Natural killer cell (primary cell): ENCODE results near the gene BBS1. TPM values are rescaled to one million over a fixed set of nuclear protein-coding genes. Genes with fewer than 3 reads are reported as not detected.

Experiments
- ATAC-seq, 3 donors: fragments of 150-1000 bp in 2 of 3; fragments of 200-7000 bp in 1 of 3; cut with Tn5 transposase; 1 replicate in 1 of 3; 2 replicates in 2 of 3; pipeline ENCODE4 v1.10.0; 2021; ENCODE audit warnings: mild to moderate bottlenecking in 2 of 3, moderate library complexity in 2 of 3
- DNase-seq, 2 donors: peaks; one replicate each; pipeline versions ENCODE4 v3.0.0 to v3.0.0-alpha.2; 2013 to 2021; ENCODE audit warnings: mixed read lengths in 1 of 2
- H3K27ac ChIP-seq: one replicate; pipeline ENCODE4 v1.5.1; 2013; ENCODE audit warnings: mild to moderate bottlenecking, low read length
- H3K27me3 ChIP-seq: one replicate; pipeline ENCODE4 v1.6.1; 2013; ENCODE audit warnings: low read length; ENCODE audit not compliant: control insufficient read depth, insufficient read depth
- H3K36me3 ChIP-seq: one replicate; pipeline ENCODE4 v1.6.1; 2013; ENCODE audit warnings: low read length; ENCODE audit not compliant: control insufficient read depth, insufficient read depth
- H3K4me1 ChIP-seq: one replicate; pipeline ENCODE4 v1.6.1; 2013; ENCODE audit warnings: low read length; ENCODE audit not compliant: control insufficient read depth, insufficient read depth
- H3K4me3 ChIP-seq: one replicate; pipeline ENCODE4 v1.5.1; 2013; ENCODE audit warnings: low read length
- H3K9me3 ChIP-seq: one replicate; pipeline ENCODE4 v1.6.1; 2013; ENCODE audit warnings: low read length; ENCODE audit not compliant: control insufficient read depth, insufficient read depth
- H3K27ac Mint-ChIP-seq, 2 donors: one replicate each; pipeline ENCODE4 v1.8.0; 2022; ENCODE audit warnings: mild to moderate bottlenecking in 2 of 2, mixed read lengths in 2 of 2, moderate library complexity in 1 of 2
- H3K27me3 Mint-ChIP-seq, 2 donors: one replicate each; pipeline ENCODE4 v1.8.0; 2022; ENCODE audit warnings: low read depth in 2 of 2, mixed read lengths in 2 of 2
- H3K36me3 Mint-ChIP-seq: one replicate; pipeline ENCODE4 v1.8.0; 2022; ENCODE audit warnings: mixed read lengths
- H3K4me1 Mint-ChIP-seq, 2 donors: one replicate each; pipeline ENCODE4 v1.8.0; 2022; ENCODE audit warnings: mixed read lengths in 2 of 2
- H3K4me3 Mint-ChIP-seq: one replicate; pipeline ENCODE4 v1.8.0; 2022; ENCODE audit warnings: mild to moderate bottlenecking, moderate library complexity, mixed read lengths
- H3K9me3 Mint-ChIP-seq, 2 donors: one replicate each; pipeline ENCODE4 v1.8.0; 2022; ENCODE audit warnings: mixed read lengths in 2 of 2
- CTCF ChIP-seq: fragments of 200-600 bp; IDR thresholded peaks from one replicate; pipeline ENCODE4 v1.8.0; 2022; ENCODE audit warnings: antibody characterized with exemption
- WGBS: methylation state at CpG from one replicate; pipeline ENCODE4 v1.1.7; 2013; ENCODE audit warnings: missing lambda C conversion rate; ENCODE audit not compliant: insufficient coverage; 5-methylcytosine and 5-hydroxymethylcytosine counted together
- intact Hi-C: fragments of 100-400 bp; cut with micrococcal nuclease; formaldehyde crosslinking; loops from one replicate; pipeline ENCODE4 v1.14.2; 2022
- total RNA-seq, 4 donors: library from RNA; stranded (reverse); fragments of 120-200 nt in 1 of 4; gene quantifications; one replicate each; pipeline versions ENCODE4 v1.2.3 to v1.2.4, GENCODE V29; 2013 to 2022

BBS1 gene
- total RNA-seq, 3 donors from 2014 or later (not counting 1 experiment from before 2014, with no cell fraction given), result 12.5 to 22.5 (median 18.1) TPM

GRCh38 chr11:66476841-66477251, 33.6 kb upstream of the BBS1 start:
- Mint-ChIP-seq H3K9me3 (no peaks in the 10 kb centered on the region), H3K4me1 (peaks cover 13 to 37% of the 10 kb centered on the region in 2 donors), H3K27ac (peak overlapping the region in 1 of 2 donors; percentile 72), H3K27me3 (no peaks in the 10 kb centered on the region), H3K36me3 (no peaks in the 10 kb centered on the region), H3K4me3 (no peak overlapping the region)
- intact Hi-C loops, result no loop called here
- TF ChIP-seq CTCF, result no peak
- ATAC-seq, result no peak
- WGBS, result 96% methylated on average over 9 of the region's 9 CpGs
- H3K4me1 ChIP-seq, result peaks cover 21% of the 10 kb centered on the region
- H3K27ac ChIP-seq, result no peak overlapping the region
- H3K27me3 ChIP-seq, result no peaks in the 10 kb centered on the region
- no peak overlapping the region for H3K4me3 ChIP-seq
- H3K9me3 ChIP-seq, result no peaks in the 10 kb centered on the region
- DNase-seq, result no peak
- H3K36me3 ChIP-seq, result no peaks in the 10 kb centered on the region

- H3K4me1 ChIP-seq, result peaks cover 21% of the 10 kb centered on the region
- Mint-ChIP-seq H3K4me1 (peaks cover 13 to 42% of the 10 kb centered on the region in 2 donors), H3K4me3 (peak overlapping the region; percentile 37), H3K36me3 (no peaks in the 10 kb centered on the region), H3K9me3 (no peaks in the 10 kb centered on the region), H3K27me3 (no peaks in the 10 kb centered on the region), H3K27ac (peak overlapping the region; percentile 34 to 72)
- H3K9me3 ChIP-seq, result no peaks in the 10 kb centered on the region
- H3K4me3 ChIP-seq, result no peak overlapping the region
- no peaks in the 10 kb centered on the region for H3K36me3 ChIP-seq
- H3K27ac ChIP-seq, result no peak overlapping the region
- H3K27me3 ChIP-seq, result no peaks in the 10 kb centered on the region
- intact Hi-C loops, result no loop called here
- DNase-seq, result no peak
- WGBS, result 95% methylated on average over 11 of the region's 11 CpGs
- no peak for ATAC-seq
- TF ChIP-seq CTCF, result no peak
Observed at GRCh38 chr11:66477263-66478201, 32.9 kb upstream of the BBS1 start.

- peak overlapping the region; percentile 89 for H3K4me3 ChIP-seq
- peak overlapping the region; percentile 82 for H3K27ac ChIP-seq
- no peaks in the 10 kb centered on the region for H3K9me3 ChIP-seq
- no peaks in the 10 kb centered on the region for H3K27me3 Mint-ChIP-seq
- no peaks in the 10 kb centered on the region for H3K9me3 Mint-ChIP-seq
- intact Hi-C loops, result loop anchor here (1.0 kb wide), 1 partner anchor 71 kb away; no protein-coding TSS in a partner anchor
- no peaks in the 10 kb centered on the region for H3K27me3 ChIP-seq
- DNase-seq, result peak in 1 of 2 donors; percentile 67
- H3K36me3 Mint-ChIP-seq, result no peaks in the 10 kb centered on the region
- peak overlapping the region; percentile 92 for H3K4me3 Mint-ChIP-seq
- peak; percentile 68 for TF ChIP-seq CTCF
- H3K4me1 Mint-ChIP-seq, result peaks cover 13 to 42% of the 10 kb centered on the region in 2 donors
- H3K36me3 ChIP-seq, result peaks cover 5% of the 10 kb centered on the region
- 75% methylated on average over 7 of the region's 8 CpGs for WGBS
- H3K27ac Mint-ChIP-seq, result peak overlapping the region; percentile 87 to 91
- peaks cover 21% of the 10 kb centered on the region for H3K4me1 ChIP-seq
- no peak for ATAC-seq
Observed at GRCh38 chr11:66478729-66479393, 31.6 kb upstream of the BBS1 start.
